Prostate gland (tissue), 2 donors: Measurements from ENCODE around the gene FAIM.

Experiments used
- CTCF ChIP-seq, 4 experiments: fragments of 200-600 bp in 2 of 4; fragments of 450-650 bp in 2 of 4; sonication (generic) in 2 of 4; IDR thresholded peaks; 1 replicate in 3 of 4; 2 replicates in 1 of 4; pipeline ENCODE4 v1.5.1; 2016 to 2019; ENCODE audit warnings: antibody characterized with exemption in 4 of 4, mild to moderate bottlenecking in 2 of 4, moderate library complexity in 2 of 4
- POLR2A ChIP-seq: fragments of 450-650 bp; IDR thresholded peaks from one replicate; pipeline ENCODE4 v1.6.1; 2016; ENCODE audit warnings: antibody characterized with exemption, mild to moderate bottlenecking

- no peak for TF ChIP-seq CTCF (IDR thresholded peaks at IDR 0.05)
- TF ChIP-seq POLR2A = no peak
Measured at GRCh38 chr3:138620431-138620830, 11.9 kb downstream of the FAIM start.
